Stimulated activated naive CD8-positive, alpha-beta T cell treated with anti-CD3 and anti-CD28 coated beads, Interleukin-15, Interleukin-2, amounts not matched to agents 100 ng/mL and 50 ng/mL, for 24 hours (primary cell): ENCODE data around the gene IRF1.

ENCODE experiments used
- H3K27ac Mint-ChIP-seq: one replicate; pipeline ENCODE4 v1.8.0; 2021; ENCODE audit warnings: mild to moderate bottlenecking, mixed read lengths
- H3K27me3 Mint-ChIP-seq: one replicate; pipeline ENCODE4 v1.8.0; 2021; ENCODE audit warnings: mixed read lengths
- H3K36me3 Mint-ChIP-seq: one replicate; pipeline ENCODE4 v1.8.0; 2021; ENCODE audit warnings: low read depth, mixed read lengths
- H3K4me1 Mint-ChIP-seq: one replicate; pipeline ENCODE4 v1.8.0; 2021; ENCODE audit warnings: low read depth, mixed read lengths
- H3K4me3 Mint-ChIP-seq: one replicate; pipeline ENCODE4 v1.8.0; 2021; ENCODE audit warnings: mild to moderate bottlenecking, mixed read lengths
- H3K9me3 Mint-ChIP-seq: one replicate; pipeline ENCODE4 v1.8.0; 2021; ENCODE audit warnings: mixed read lengths

The IRF1 gene

GRCh38 chr5:132475987-132476875 lies 14.3 kb downstream of the IRF1 start:
- no peak overlapping the region for H3K27ac Mint-ChIP-seq
- no peaks in the 10 kb centered on the region for H3K9me3 Mint-ChIP-seq
- H3K4me3 Mint-ChIP-seq, result no peak overlapping the region
- peaks cover 91% of the 10 kb centered on the region for H3K4me1 Mint-ChIP-seq
- no peaks in the 10 kb centered on the region for H3K36me3 Mint-ChIP-seq
- no peaks in the 10 kb centered on the region for H3K27me3 Mint-ChIP-seq

DNA sequence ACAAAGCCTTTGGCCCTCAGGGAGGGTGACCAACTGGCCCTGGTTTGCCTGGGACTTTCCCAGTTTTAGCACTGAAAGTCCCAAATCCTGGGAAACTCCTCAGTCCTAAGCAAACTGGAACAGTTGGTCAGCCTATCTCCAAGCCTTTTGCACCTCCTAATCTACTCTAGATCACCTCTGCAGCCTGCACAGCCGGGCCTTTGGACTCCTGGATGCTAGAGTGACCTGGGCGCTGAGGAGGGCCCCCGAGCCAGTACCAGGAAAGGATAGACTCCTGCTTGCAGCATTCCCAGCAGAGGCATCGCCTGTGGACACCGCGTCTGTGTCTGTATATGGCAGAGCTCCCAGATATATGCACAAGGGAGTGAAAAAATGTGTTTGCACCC lies 15.1 kb downstream of the IRF1 start:
- Mint-ChIP-seq H3K4me3 (no peak overlapping the region), H3K27ac (no peak overlapping the region), H3K9me3 (no peaks in the 10 kb centered on the region), H3K27me3 (no peaks in the 10 kb centered on the region), H3K36me3 (no peaks in the 10 kb centered on the region), H3K4me1 (peaks cover 91% of the 10 kb centered on the region)

DNA sequence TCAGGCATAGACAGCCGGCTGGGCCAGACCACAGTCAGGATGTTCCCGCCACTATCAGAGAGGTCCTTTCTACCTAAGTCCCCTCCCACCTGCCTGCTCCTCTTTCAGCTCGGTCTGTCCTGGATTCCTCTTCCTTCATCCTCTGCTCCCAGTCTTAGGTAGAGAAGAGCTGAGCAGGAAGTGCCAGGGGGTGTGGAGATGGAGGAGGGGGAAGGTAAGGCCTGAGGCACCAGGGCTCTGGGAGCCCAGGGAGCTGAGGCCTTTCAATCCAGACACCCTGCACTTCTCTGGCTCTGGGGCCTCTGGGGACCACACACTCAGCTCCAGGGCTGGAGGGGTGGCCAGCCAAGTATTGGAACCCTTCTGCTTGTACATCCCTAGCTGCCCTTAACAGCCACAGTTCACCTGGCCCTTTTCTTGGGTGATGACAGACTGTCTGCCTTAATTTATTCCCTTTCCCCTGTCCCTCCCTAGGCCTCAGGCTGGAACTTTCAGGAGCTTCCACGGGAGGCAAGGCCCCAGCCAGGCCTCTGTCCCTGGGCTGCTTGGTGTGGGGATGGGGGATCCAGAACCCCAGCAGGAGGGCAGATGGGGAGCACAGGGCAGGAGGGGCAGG lies 15.6 kb downstream of the IRF1 start:
- Mint-ChIP-seq H3K4me1 (peaks cover 91% of the 10 kb centered on the region), H3K27me3 (no peaks in the 10 kb centered on the region), H3K9me3 (no peaks in the 10 kb centered on the region), H3K4me3 (no peak overlapping the region), H3K36me3 (peaks cover 5% of the 10 kb centered on the region), H3K27ac (peak overlapping the region; percentile 18)

DNA sequence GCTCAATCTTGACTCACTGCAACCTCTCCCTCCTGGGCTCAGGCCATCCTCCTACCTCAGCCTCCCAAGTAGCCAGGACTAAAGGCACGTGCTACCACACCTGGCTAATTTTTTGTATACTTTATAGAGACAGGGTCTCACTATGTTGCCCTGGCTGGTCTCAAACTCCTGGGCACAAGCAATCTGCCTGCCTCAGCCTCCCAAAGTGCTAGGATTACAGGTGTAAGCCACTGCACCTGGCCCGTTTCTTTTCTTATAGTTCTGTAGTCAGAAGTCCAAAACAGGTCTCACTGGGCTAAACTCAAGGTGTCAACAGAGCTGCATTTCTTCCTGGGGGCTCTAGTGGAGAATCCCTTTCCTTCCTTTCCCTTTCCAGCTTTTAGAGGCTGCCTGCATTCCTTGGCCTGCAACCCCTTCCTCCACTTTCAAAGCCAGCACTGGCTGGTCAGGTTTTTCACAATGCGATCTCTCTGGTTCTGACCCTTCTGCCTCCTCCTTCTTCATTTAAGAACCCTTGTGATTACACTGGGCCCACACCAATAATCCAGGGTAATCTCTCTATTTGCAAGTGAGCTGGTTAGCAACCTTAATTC lies 16.3 kb downstream of the IRF1 start:
- Mint-ChIP-seq H3K27me3 (no peaks in the 10 kb centered on the region), H3K4me3 (no peak overlapping the region), H3K4me1 (peaks cover 91% of the 10 kb centered on the region), H3K27ac (peak overlapping the region; percentile 53), H3K36me3 (peaks cover 10% of the 10 kb centered on the region), H3K9me3 (no peaks in the 10 kb centered on the region)

DNA sequence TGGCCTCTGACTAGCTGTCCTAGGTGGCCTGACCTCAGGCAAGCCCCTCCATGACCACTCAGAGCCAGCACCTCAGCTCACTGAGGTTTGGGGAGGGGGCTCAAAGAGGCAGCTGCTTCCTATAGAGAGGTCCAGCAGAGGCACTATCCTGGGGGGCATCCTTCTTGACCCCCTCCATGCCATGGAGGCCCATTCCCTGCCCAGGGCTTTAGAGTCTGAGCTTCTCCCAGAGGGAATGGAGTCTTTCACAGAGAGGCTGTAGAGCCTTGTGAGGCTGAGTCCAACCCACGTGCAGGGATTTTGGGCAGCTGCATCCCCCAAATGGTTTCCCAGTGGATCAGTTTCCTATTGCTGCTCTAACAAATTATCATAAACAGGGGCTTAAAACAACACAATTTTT lies 16.9 kb downstream of the IRF1 start:
- no peak overlapping the region for H3K4me3 Mint-ChIP-seq
- peaks cover 91% of the 10 kb centered on the region for H3K4me1 Mint-ChIP-seq
- peak overlapping the region; percentile 90 for H3K27ac Mint-ChIP-seq
- H3K36me3 Mint-ChIP-seq, result peaks cover 10% of the 10 kb centered on the region
- H3K27me3 Mint-ChIP-seq, result no peaks in the 10 kb centered on the region
- H3K9me3 Mint-ChIP-seq, result no peaks in the 10 kb centered on the region

DNA sequence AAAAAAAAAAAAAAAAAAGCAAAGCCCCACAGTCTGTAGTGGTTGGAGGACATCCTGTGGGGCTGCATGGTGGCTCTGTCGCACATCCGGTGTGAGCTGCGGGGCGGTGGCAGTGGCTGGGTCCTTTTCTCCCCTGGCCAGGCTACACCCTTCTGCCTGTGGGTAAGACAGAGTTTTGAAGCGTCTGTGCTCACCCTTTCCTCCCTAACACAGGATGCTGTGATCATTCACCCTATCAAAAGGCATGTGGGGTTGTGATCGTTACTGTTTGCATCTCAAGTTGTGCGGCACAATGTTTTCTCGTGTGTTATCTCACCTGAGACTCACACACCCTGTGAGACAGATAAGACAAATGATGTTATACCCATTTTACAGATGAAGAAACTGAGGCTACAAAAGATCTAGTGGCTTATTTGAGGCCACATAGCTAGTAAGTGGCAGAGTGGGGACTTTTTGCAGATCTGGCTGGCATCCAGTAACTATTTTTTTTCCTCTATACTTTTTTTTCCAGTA lies 17.5 kb downstream of the IRF1 start:
- peak overlapping the region; percentile 65 for H3K4me3 Mint-ChIP-seq
- H3K27ac Mint-ChIP-seq, result peak overlapping the region; percentile 90
- no peaks in the 10 kb centered on the region for H3K27me3 Mint-ChIP-seq
- H3K4me1 Mint-ChIP-seq, result peaks cover 91% of the 10 kb centered on the region
- H3K36me3 Mint-ChIP-seq, result peaks cover 10% of the 10 kb centered on the region
- H3K9me3 Mint-ChIP-seq, result no peaks in the 10 kb centered on the region

GRCh38 chr5:132472431-132472830 lies 18.1 kb downstream of the IRF1 start:
- no peak overlapping the region for H3K27ac Mint-ChIP-seq
- H3K36me3 Mint-ChIP-seq, result peaks cover 12% of the 10 kb centered on the region

DNA sequence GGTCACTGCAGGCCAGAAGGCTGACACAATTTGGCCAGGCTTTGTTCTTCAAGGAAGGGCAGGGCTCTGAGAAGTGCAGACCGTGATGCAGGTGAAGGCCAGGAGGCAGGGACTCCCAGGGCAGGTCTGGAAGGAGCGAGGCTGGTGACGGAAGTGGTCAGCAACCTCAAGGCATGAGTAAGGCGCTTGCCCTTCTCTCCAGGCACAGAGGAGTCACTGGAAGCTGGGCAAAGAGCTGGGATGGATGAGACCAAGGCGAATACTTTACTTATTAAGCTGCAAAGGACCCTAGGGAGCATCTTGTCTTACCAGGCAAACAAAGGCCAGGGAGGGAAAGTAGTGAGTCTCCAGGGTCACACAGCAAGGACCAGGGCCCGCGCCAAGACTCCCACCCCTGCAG lies 18.6 kb downstream of the IRF1 start:
- no peaks in the 10 kb centered on the region for H3K9me3 Mint-ChIP-seq
- H3K27me3 Mint-ChIP-seq, result no peaks in the 10 kb centered on the region
- peaks cover 15% of the 10 kb centered on the region for H3K36me3 Mint-ChIP-seq
- H3K27ac Mint-ChIP-seq, result peak overlapping the region; percentile 66
- peak overlapping the region; percentile 37 for H3K4me3 Mint-ChIP-seq
- peaks cover 91% of the 10 kb centered on the region for H3K4me1 Mint-ChIP-seq

More at GRCh38 chr5:132472431-132472830, 18.1 kb downstream of the IRF1 start:
- H3K9me3 Mint-ChIP-seq, result no peaks in the 10 kb centered on the region
- H3K4me1 Mint-ChIP-seq, result peaks cover 91% of the 10 kb centered on the region
- H3K27me3 Mint-ChIP-seq, result no peaks in the 10 kb centered on the region
- no peak overlapping the region for H3K4me3 Mint-ChIP-seq

DNA sequence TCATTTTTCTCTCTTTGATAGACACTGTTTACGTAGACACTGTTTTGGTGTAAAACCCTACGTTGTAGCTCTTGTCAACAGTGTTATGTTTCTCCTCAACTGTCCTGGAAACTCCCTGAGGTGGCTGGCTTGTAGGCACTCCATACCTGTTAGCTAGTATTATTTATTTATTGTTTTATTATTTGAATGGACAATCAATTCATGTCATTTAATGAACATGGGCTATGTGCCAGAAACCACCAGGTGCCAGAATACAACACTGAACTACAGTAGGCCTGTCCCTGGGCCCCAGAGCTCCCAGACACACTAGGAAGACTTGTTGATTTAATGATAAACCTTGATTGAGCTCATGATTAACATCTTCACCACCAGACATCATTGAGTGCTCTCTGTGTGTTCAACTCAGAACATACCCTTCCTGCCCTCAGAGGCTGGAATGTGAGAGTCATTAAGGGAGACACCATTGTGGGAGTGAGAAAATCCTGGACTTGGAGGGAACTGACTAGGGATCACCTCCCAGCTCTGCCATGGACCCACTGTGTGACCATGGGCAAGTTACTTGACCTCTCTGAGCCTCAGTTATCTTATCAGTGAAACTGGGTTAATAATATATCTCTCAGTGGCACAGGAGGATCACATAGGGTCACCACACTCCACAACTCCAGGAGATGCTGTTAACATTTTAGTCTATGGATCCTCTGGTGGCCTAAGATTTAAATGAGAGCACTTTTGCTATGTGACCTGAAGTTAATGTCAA lies 19.2 kb downstream of the IRF1 start:
- Mint-ChIP-seq H3K4me1 (peaks cover 94% of the 10 kb centered on the region), H3K9me3 (no peaks in the 10 kb centered on the region), H3K27ac (peak overlapping the region; percentile 66), H3K4me3 (no peak overlapping the region), H3K36me3 (peaks cover 15% of the 10 kb centered on the region), H3K27me3 (no peaks in the 10 kb centered on the region)

- Mint-ChIP-seq H3K27me3 (no peaks in the 10 kb centered on the region), H3K4me1 (peaks cover 94% of the 10 kb centered on the region), H3K27ac (no peak overlapping the region), H3K9me3 (no peaks in the 10 kb centered on the region), H3K4me3 (no peak overlapping the region), H3K36me3 (peaks cover 15% of the 10 kb centered on the region)
These were observed 20.0 kb downstream of the IRF1 start for GRCh38 chr5:132470596-132470995.

DNA sequence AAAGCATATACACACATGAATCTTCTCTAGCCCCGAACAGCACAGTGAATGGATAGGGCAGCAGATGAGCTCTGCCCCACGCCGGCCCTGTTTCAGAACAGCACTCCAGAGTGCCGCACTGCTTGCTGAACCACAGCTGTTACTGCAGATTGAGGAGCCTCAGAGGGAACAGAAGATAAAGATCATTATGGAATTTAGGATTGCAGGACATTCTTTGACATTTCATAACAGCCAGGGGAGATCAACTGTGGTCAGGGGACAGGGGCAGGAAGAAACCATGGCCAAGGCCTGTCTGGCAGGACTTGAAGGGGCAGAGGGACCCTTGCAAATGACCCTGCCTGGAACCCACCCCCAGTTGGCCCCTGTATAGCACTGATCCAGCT lies 20.6 kb downstream of the IRF1 start:
- Mint-ChIP-seq H3K27me3 (no peaks in the 10 kb centered on the region), H3K4me3 (no peak overlapping the region), H3K27ac (no peak overlapping the region), H3K9me3 (no peaks in the 10 kb centered on the region), H3K4me1 (peaks cover 97% of the 10 kb centered on the region), H3K36me3 (peaks cover 16% of the 10 kb centered on the region)

- H3K27ac Mint-ChIP-seq, result no peak overlapping the region
- H3K4me3 Mint-ChIP-seq, result no peak overlapping the region
- H3K27me3 Mint-ChIP-seq, result no peaks in the 10 kb centered on the region
- H3K4me1 Mint-ChIP-seq, result peaks cover 97% of the 10 kb centered on the region
- H3K36me3 Mint-ChIP-seq, result peaks cover 18% of the 10 kb centered on the region
- H3K9me3 Mint-ChIP-seq, result no peaks in the 10 kb centered on the region
These were observed 21.1 kb downstream of the IRF1 start for GRCh38 chr5:132469380-132470009.

DNA sequence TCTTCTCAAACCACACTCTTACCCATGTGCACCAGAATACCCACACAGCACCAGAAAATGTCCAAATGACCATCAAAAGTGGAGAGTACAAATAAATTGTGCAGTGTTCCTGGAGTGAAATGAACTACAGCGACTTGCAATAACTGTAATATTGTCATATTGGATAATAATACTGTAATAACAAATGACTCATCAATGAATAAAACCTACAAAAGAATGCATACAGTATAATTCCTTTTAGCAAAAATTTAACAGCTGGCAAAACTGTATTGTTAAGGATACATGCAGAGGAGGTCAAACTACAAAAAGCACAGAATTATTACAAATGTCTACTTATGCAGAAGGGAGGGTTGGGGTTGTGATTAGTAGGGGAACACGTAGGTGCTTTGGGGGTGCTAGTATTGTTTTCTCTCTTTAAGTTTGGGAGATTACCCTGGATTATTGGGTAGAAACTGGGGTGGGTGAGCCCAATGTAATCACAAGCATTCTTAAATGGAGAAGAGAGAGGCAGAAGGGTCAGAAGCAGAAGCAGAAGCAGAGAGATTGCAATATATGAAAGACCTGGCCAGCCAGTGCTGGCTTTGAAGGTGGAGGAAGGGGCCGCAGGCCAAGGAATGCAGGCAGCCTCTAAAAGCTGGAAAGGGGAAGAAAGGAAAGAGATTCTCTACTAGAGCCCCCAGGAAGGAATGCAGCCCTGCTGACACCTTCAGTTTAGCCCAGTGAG lies 21.8 kb downstream of the IRF1 start:
- Mint-ChIP-seq H3K4me3 (no peak overlapping the region), H3K4me1 (peaks cover 97% of the 10 kb centered on the region), H3K27me3 (no peaks in the 10 kb centered on the region), H3K27ac (no peak overlapping the region), H3K9me3 (no peaks in the 10 kb centered on the region), H3K36me3 (peaks cover 18% of the 10 kb centered on the region)
